ENCODE results near the gene ADAMTS17.

The ADAMTS17 gene

DNA sequence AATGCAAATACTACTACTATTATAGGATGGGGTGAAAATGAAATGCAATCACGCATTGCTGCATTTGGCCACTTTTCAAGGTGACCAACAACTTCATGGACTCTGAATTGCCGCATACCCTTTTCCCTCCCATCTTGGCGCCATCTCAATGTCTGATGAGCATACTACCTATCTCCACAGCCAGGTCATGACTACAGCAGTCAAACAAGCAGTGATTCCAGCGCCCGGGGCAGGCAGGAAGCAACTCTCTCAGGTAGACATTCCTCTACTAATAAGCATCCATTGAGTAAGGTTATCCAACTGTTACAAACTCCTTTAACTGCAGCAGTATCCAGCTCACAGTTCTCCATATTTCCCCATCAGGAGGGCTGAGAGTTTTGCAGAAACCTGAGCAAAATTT, 155.4 kb downstream of the ADAMTS17 start:
- Mint-ChIP-seq H3K4me3 (no peak overlapping the region), H3K27ac (no peak overlapping the region), H3K36me3 (ENCODE audit: low read depth) (no peaks in the 10 kb centered on the region), H3K27me3 (ENCODE audit: low read depth) (peaks cover 10% of the 10 kb centered on the region), H3K4me1 (peaks cover 18% of the 10 kb centered on the region), H3K9me3 (peaks cover 9% of the 10 kb centered on the region)
- TF ChIP-seq CTCF (IDR thresholded peaks at IDR 0.05; ENCODE audit: unreplicated experiment in 3 of 3): no peak

DNA sequence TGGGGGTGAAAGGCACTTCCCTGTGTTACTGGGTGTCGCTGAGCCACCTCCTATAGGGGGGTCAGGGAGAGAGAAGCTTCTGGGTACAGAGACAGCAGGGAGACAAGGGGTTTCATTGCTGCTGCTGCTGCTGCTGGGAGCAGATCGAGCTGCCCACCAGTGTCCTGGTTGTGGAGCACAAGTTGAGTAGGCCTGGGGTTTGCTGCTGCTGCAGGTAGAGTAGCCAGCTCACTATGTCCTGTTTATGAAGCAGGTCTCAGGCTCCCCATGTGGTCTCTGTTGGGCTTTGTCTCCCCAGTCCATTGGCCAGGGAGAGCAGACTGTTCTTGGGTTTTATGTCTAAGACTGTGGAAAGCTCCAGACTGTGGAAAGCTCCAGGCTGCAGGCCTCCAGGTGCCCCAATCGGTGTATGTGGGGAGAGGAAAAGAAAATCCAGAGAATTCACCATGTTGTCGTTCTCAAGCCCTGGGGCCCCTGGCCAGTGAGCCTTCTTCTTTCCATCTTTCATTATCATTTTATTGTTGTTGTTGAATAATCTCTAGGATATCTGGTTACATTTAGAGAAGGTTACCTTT, 157.8 kb downstream of the ADAMTS17 start:
- peaks cover 22% of the 10 kb centered on the region for H3K9me3 Mint-ChIP-seq
- H3K27ac Mint-ChIP-seq: no peak overlapping the region
- no peaks in the 10 kb centered on the region for H3K36me3 Mint-ChIP-seq (ENCODE audit: low read depth)
- H3K4me1 Mint-ChIP-seq: peaks cover 5% of the 10 kb centered on the region
- H3K4me3 Mint-ChIP-seq: no peak overlapping the region
- no peak for TF ChIP-seq CTCF (IDR thresholded peaks at IDR 0.05; ENCODE audit: unreplicated experiment in 3 of 3)
- peaks cover 10% of the 10 kb centered on the region for H3K27me3 Mint-ChIP-seq (ENCODE audit: low read depth)

GRCh38 chr15:100180921-100181320, 160.9 kb downstream of the ADAMTS17 start:
- H3K36me3 Mint-ChIP-seq (ENCODE audit: low read depth): no peaks in the 10 kb centered on the region
- no peaks in the 10 kb centered on the region for H3K4me1 Mint-ChIP-seq
- peaks cover 4% of the 10 kb centered on the region for H3K27me3 Mint-ChIP-seq (ENCODE audit: low read depth)
- peaks cover 33% of the 10 kb centered on the region for H3K9me3 Mint-ChIP-seq
- no peak overlapping the region for H3K27ac Mint-ChIP-seq
- TF ChIP-seq CTCF (IDR thresholded peaks at IDR 0.05; ENCODE audit: unreplicated experiment in 3 of 3): no peak
- H3K4me3 Mint-ChIP-seq: no peak overlapping the region

DNA sequence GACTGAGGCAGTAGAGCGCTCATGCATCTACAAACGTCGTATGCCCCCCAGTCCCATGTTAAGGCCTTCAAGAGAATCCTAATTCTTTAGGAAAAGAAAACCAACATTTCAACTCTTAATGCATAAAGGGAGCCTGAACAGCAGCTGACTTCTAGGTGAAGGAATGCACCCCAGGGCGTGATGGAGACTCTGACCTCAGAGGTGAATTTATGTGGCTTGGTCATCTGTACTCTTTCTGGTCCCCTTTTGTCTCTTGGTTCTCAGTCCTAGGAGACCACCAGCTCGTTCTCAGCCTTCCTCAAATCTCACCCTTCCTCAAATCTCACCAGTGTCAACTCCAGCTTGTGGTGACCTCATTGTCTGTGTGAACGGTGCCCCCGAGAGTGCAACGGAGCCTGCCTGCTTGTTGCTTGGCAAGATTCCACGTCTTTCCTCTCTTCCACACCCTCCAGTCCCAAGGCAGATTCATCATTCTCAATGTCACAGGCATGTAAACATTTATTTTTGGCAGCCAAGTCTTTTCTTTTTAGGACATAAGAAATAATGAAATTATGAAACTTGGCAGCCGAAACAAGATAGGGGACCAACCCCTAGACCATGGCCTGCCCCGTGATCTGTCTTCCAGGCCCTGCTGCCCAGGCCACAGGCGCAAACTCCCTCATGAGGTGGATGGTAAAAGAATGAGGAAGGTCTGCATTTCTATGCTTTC, 166.2 kb downstream of the ADAMTS17 start:
- TF ChIP-seq CTCF (IDR thresholded peaks at IDR 0.05; ENCODE audit: unreplicated experiment in 3 of 3): no peak
- no peak overlapping the region for H3K27ac Mint-ChIP-seq
- no peaks in the 10 kb centered on the region for H3K27me3 Mint-ChIP-seq (ENCODE audit: low read depth)
- H3K4me3 Mint-ChIP-seq: no peak overlapping the region
- peaks cover 26% of the 10 kb centered on the region for H3K9me3 Mint-ChIP-seq
- no peaks in the 10 kb centered on the region for H3K4me1 Mint-ChIP-seq
- H3K36me3 Mint-ChIP-seq (ENCODE audit: low read depth): no peaks in the 10 kb centered on the region

GRCh38 chr15:100174904-100175275, 166.9 kb downstream of the ADAMTS17 start:
- no peaks in the 10 kb centered on the region for H3K36me3 Mint-ChIP-seq (ENCODE audit: low read depth)
- no peak for TF ChIP-seq CTCF (IDR thresholded peaks at IDR 0.05; ENCODE audit: unreplicated experiment in 3 of 3)
- H3K9me3 Mint-ChIP-seq: peaks cover 20% of the 10 kb centered on the region
- no peaks in the 10 kb centered on the region for H3K4me1 Mint-ChIP-seq
- H3K27ac Mint-ChIP-seq: no peak overlapping the region
- peaks cover 3% of the 10 kb centered on the region for H3K27me3 Mint-ChIP-seq (ENCODE audit: low read depth)
- H3K4me3 Mint-ChIP-seq: no peak overlapping the region

All from nephron (organoid).